ENCODE data around the gene OTUD3.

OTUD3 gene

DNA sequence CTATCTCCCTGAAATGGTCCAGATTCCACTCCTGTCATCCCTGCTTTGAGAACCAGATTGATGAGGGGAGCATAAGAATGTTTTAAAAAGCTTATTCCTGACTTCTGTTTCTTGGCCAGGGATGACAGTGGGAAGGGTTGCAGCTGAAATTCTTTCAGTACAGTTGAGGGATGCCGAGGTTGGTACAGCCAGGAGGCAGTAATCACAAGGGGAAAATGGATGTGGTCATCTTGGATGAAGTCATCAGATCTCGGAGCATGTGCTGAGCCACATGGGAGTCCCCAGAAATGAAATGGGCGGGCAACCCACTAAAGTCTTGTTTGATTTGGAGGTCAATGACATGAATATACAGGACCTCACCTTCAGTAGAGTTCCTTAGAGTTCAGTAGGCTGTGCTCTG is 59.9 kb downstream of the OTUD3 start:
- H3K9me2 ChIP-seq (replicated peaks; ENCODE audit: low read depth, low read length), result no peaks in the 10 kb centered on the region
- H3K79me2 ChIP-seq (ENCODE audit: insufficient read depth, low read length), result no peaks in the 10 kb centered on the region
- no peak overlapping the region for H3K4me2 ChIP-seq (ENCODE audit: low read depth, low read length, poor library complexity, severe bottlenecking)
- H2AFZ ChIP-seq (ENCODE audit: low read length), result no peak overlapping the region
- H4K20me1 ChIP-seq (ENCODE audit: insufficient read depth, low read length, poor library complexity, severe bottlenecking), result no peaks in the 10 kb centered on the region
- H3K4me1 ChIP-seq (ENCODE audit: insufficient read depth, low read length, poor library complexity, severe bottlenecking), result no peaks in the 10 kb centered on the region
- no peaks in the 10 kb centered on the region for H3K36me3 ChIP-seq (ENCODE audit: insufficient read depth, low read length)
- no peaks in the 10 kb centered on the region for H3F3A ChIP-seq (ENCODE audit: low read depth)
- H3K4me3 ChIP-seq (ENCODE audit: low read length, poor library complexity, severe bottlenecking), result no peak overlapping the region
- no peak overlapping the region for H3K9ac ChIP-seq (ENCODE audit: low read depth, low read length, poor library complexity, severe bottlenecking)
- no peaks in the 10 kb centered on the region for H3K27me3 ChIP-seq (ENCODE audit: insufficient read depth, low read length, poor library complexity, severe bottlenecking)
- TF ChIP-seq EZH2phosphoT487 (IDR thresholded peaks at IDR 0.05; ENCODE audit: borderline replicate concordance), result no peak
- TF ChIP-seq, protein P1, sequence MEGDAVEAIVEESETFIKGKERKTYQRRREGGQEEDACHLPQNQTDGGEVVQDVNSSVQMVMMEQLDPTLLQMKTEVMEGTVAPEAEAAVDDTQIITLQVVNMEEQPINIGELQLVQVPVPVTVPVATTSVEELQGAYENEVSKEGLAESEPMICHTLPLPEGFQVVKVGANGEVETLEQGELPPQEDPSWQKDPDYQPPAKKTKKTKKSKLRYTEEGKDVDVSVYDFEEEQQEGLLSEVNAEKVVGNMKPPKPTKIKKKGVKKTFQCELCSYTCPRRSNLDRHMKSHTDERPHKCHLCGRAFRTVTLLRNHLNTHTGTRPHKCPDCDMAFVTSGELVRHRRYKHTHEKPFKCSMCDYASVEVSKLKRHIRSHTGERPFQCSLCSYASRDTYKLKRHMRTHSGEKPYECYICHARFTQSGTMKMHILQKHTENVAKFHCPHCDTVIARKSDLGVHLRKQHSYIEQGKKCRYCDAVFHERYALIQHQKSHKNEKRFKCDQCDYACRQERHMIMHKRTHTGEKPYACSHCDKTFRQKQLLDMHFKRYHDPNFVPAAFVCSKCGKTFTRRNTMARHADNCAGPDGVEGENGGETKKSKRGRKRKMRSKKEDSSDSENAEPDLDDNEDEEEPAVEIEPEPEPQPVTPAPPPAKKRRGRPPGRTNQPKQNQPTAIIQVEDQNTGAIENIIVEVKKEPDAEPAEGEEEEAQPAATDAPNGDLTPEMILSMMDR (conservative IDR thresholded peaks at IDR 0.05; ENCODE audit: low read length), result no peak
- H3K9me3 ChIP-seq (ENCODE audit: insufficient read depth, low read depth, low read length), result no peaks in the 10 kb centered on the region

- Histone ChIP-seq H4K20me1 (ENCODE audit: insufficient read depth, low read length, poor library complexity, severe bottlenecking) (no peaks in the 10 kb centered on the region), H3K9ac (ENCODE audit: low read depth, low read length, poor library complexity, severe bottlenecking) (no peak overlapping the region), H3K4me3 (ENCODE audit: low read length, poor library complexity, severe bottlenecking) (no peak overlapping the region), H3K4me2 (ENCODE audit: low read depth, low read length, poor library complexity, severe bottlenecking) (no peak overlapping the region), H3K9me2 (replicated peaks; ENCODE audit: low read depth, low read length) (no peaks in the 10 kb centered on the region), H3K79me2 (ENCODE audit: insufficient read depth, low read length) (no peaks in the 10 kb centered on the region), H3K36me3 (ENCODE audit: insufficient read depth, low read length) (no peaks in the 10 kb centered on the region), H3K4me1 (ENCODE audit: insufficient read depth, low read length, poor library complexity, severe bottlenecking) (no peaks in the 10 kb centered on the region), H3K27me3 (ENCODE audit: insufficient read depth, low read length, poor library complexity, severe bottlenecking) (no peaks in the 10 kb centered on the region), H2AFZ (ENCODE audit: low read length) (no peak overlapping the region), H3F3A (ENCODE audit: low read depth) (no peaks in the 10 kb centered on the region), H3K9me3 (ENCODE audit: insufficient read depth, low read depth, low read length) (no peaks in the 10 kb centered on the region)
- no peak for TF ChIP-seq EZH2phosphoT487 (IDR thresholded peaks at IDR 0.05; ENCODE audit: borderline replicate concordance)
- TF ChIP-seq, protein P1 (conservative IDR thresholded peaks at IDR 0.05; ENCODE audit: low read length), result no peak
These were observed 60.5 kb downstream of the OTUD3 start for GRCh38 chr1:19942657-19943056.

DNA sequence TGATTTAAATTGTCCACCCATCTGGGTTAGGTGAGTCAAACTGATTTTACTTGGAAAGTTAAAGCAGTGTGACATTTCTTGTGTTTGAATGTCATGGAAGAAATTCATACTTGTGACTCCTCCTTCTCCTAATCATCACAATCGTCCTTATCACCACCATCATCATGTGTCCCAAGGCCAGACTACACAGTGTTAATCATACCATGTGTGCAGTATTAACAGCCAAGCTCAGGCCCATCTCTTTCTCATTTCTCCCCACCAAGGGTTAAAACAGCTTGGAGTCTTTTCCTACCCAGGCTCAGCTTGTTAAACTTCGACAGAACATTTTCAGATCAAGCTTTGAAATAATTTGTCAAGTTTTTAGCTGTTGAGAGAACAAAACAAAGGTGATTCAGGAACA is 63.7 kb downstream of the OTUD3 start:
- Histone ChIP-seq H3K4me2 (ENCODE audit: low read depth, low read length, poor library complexity, severe bottlenecking) (no peak overlapping the region), H3K27me3 (ENCODE audit: insufficient read depth, low read length, poor library complexity, severe bottlenecking) (no peaks in the 10 kb centered on the region), H2AFZ (ENCODE audit: low read length) (no peak overlapping the region), H3K4me3 (ENCODE audit: low read length, poor library complexity, severe bottlenecking) (no peak overlapping the region), H3K9ac (ENCODE audit: low read depth, low read length, poor library complexity, severe bottlenecking) (no peak overlapping the region), H4K20me1 (ENCODE audit: insufficient read depth, low read length, poor library complexity, severe bottlenecking) (no peaks in the 10 kb centered on the region), H3K79me2 (ENCODE audit: insufficient read depth, low read length) (no peaks in the 10 kb centered on the region), H3K4me1 (ENCODE audit: insufficient read depth, low read length, poor library complexity, severe bottlenecking) (no peaks in the 10 kb centered on the region), H3F3A (ENCODE audit: low read depth) (no peaks in the 10 kb centered on the region), H3K9me2 (replicated peaks; ENCODE audit: low read depth, low read length) (no peaks in the 10 kb centered on the region), H3K36me3 (ENCODE audit: insufficient read depth, low read length) (no peaks in the 10 kb centered on the region), H3K9me3 (ENCODE audit: insufficient read depth, low read depth, low read length) (no peaks in the 10 kb centered on the region)
- TF ChIP-seq EZH2phosphoT487 (IDR thresholded peaks at IDR 0.05; ENCODE audit: borderline replicate concordance), result no peak
- TF ChIP-seq, protein P1 (conservative IDR thresholded peaks at IDR 0.05; ENCODE audit: low read length), result no peak

All from Loucy (cell line).